ENCODE data around the gene MSL3B.
"Not testable (repeated sequence)": the region's sequence is repeated elsewhere in the genome, so short reads cannot be mapped to it uniquely, and the experiment has no call there.

The MSL3B gene

DNA sequence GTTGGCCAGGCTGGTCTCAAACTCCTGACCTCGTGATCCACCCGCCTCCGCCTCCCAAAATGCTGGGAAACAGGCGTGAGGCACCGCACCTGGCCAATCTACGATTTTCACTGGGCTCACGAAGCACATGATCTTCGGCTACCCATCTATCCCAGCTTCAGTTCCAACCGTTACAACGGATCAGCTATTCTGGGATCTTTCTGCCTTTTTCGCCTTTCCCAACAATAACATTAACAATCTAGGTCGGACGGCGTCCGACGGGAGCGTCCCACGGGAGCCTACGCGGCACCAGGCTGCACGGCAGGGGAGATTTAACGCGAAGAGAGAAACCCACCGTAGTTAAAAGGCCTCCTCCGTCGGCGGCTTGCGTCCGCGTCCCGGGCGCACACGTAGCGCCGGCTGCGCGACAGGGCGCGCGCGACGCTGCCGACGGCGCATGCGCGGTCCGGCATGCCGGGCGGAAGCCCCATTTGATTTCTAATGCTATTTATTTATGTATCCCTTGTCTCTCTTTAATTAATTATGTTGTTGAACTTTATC lies at the start of gene MSL3B:
MSL3B (minus strand) TSS at position 394 of the 540 bp plus-strand sequence.
- peak; percentile 48 for DNase-seq (ENCODE audit: low read depth)

DNA sequence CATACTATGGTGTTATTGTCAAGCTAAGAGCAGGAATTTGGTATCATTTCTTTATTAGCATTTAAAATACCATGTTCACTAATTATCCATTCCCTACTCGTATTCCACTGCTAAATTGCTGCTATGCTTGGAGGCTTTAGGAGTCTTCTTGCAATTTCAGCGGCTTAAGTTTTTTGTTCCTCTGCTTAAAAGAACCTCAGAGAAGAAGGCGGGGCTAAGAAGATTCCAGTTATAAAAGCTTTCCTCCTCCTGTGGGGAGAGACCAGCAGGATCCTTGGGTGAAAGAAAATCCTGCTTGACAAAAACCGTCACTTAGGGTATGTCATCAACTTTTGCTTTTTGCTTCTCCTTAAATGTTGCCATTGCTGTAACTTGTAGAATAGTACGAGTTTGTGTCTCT lies 48.9 kb upstream of the MSL3B start, which contains the start of gene TRPM8:
TRPM8 (plus strand) TSS at position 258 of the 400 bp plus-strand sequence. CDS start 9,165 bp downstream, outside the sequence.
- DNase-seq (ENCODE audit: low read depth), result no peak

DNA sequence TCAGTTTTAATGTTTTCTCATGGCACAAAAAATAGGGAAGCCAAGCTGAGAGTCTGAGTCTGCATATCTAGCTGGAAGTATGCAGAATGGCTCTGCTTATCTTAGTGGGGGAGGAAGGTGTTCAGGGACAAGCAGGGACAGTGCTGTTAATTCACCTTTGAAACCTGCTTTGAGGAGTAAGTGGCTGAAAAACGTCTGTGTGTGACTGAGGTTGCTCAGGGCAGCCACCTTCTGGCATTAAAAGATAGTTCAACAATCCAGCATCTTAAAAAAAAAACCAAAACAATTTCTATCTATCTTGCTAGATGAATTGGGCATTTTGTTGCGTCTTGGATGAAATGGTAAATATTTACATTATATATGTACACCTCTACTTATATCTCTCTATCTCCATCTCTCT lies 46.9 kb upstream of the MSL3B start:
- no peak for DNase-seq (ENCODE audit: low read depth)

DNA sequence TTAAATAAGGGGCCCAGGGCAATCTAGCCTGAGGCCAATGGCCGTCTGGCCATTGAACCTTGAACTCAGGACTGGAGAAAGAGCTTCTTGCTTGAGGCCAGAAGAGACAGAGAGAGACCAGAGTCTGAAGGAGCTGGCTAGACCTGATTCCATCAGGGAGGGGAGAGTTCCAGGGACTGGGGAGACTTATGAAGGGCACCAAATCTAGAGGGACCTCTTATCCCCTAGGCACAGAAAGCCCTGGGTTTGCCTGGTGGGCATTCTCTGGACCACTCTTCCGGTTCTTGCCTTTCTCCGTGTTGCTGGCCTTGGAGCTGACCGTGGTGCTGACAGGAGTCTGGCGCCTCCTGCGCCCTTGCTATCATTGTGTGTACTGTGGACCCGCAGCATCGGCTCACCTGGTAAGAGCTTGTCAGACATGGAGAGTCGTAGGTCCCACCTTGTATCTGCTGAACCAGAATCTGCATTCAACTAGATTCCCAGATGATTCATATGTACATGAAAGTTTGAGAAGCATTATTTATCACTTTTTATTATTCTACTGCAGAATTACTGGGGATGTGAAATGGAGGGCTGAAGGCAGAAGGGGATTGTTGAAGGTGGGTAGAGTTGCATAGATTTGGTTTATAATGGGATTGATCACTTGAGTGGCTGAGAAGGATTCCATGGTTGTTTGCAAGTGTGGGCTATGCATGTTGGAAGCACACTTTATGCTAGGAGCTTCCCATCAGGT lies 44.7 kb upstream of the MSL3B start:
- DNase-seq (ENCODE audit: low read depth), result no peak

DNA sequence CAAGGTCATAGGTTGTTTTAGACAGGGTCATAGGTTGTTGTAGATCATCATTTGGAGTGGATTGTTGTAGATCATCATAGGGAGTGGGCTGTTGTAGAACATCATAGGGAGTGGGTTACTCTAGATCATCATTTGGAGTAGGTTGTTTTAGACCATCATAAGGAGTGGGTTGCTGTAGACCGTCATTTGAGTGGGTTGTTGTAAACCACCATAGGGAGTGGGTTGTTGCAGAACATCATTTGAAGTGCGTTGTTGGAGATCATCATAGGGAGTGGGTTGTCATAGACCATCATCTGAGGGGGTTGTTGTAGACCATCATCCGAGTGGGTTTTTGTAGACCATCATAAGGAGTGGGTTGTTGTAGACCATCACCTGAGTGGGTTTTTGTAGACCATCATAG lies 39.4 kb upstream of the MSL3B start:
- no peak for DNase-seq (ENCODE audit: low read depth)

DNA sequence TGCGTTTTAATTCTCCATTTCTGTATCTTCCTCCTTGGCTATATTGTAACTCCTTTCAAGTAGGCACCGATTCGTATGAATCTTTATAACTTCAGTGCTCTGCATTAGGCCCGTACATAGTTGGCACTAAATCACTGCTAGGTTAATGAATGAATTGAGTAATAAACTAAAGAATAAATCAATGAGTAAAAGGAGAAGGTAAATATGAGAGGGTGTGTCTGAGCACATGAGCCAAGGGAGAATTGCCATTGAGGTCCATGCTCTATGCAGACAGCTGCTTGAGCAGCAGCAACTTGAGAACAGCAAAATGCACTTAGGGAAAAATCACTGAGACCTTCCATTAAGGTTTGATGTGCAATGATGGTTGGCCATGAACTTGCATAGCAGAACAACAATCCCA lies 37.8 kb upstream of the MSL3B start:
- no peak for DNase-seq (ENCODE audit: low read depth)

DNA sequence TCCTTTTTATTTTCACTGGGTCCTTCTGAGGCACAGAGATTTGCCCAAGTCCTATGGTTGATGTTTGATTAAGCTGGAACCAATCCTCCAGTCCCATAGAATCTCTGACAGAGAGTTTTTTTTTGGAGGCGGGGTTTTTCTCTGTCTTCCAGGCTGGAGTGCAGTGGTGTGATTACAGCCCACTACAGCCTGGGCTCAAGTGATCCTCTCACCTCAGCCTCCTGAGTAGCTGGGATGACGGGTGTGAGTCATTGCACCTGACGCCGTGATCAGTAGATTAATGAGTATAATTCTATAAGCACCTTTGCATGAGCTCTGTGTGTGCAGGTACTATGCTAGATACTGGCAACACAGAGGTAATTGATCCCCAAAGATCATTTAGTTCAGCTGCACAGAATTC lies 33.7 kb upstream of the MSL3B start:
- no peak for DNase-seq (ENCODE audit: low read depth)

DNA sequence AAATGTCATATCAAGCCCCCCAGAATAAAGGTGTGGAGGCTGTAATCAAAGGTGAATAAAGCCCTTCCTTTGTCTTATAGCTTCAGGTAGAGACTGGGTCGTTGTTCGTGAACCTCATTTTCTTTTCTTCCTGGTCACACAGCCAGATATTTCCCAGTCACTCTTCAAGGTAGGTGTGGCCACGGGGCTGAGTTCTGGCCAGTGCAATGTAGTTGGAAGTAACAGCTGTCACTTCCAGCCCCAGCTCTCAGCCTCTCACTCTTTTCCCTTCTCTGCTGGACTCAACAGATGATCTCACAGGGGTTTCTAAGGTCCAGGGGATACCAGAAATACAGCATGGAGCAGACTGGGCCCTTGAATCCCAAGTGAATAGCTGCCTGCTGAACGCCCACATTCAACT lies 33.2 kb upstream of the MSL3B start:
- DNase-seq (ENCODE audit: low read depth), result no peak

DNA sequence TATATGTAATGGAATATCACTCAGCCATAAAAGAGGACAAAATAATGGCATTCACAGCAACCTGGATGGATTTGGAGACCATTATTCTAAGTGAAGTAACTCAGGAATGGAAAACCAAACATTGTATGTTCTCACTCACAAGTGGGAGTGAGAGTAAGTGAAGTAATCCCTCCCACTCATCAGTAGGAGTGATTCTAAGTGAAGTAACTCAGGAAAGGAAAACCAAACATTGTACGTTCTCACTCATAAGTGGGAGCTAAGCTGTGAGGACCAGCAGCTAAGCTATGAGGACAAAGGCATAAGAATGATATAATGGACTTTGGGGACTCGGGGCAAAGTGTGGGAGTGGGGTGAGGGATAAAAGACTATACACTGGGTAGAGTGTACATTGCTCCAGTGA lies 28.1 kb upstream of the MSL3B start:
- DNase-seq (ENCODE audit: low read depth), result not testable (repeated sequence)

DNA sequence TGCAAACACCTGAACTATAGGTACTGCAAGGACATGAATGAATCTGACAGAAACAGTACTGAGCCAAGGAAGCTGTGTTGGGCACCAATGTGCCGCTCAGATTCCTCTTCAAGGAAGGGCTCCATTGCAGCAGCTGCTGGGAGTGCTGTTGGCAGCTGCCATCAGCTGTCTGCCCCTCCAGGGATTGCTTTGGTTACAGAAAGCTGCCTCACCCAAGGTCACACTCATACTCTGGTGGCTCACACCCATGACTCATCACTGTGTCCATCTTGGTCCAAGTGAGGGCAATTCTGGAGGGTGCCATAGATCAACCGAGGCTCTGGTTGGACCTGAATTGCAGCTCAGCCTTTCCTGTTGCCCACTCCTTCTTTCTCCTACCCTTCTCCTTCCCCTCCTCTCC lies 24.6 kb upstream of the MSL3B start:
- no peak for DNase-seq (ENCODE audit: low read depth)

DNA sequence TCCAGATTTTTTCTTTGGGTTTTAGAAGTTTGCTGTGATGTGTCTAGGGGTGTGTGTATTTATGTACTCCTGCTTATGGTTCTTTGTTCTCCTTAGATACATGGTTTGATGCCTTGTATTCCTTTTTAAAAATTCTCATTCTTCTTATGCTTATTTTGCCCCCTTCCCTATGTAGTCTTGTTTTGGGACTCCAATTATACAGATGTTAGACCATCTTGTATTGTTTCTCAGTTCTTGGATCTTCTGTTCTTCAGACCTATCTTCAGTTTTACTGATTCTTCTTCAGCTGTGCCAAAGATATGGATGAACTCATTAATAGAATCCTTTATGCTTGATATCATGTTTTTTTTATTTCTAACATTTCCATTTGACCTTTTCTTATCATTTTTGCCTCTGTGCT lies 14.2 kb upstream of the MSL3B start:
- no peak for DNase-seq (ENCODE audit: low read depth)

DNA sequence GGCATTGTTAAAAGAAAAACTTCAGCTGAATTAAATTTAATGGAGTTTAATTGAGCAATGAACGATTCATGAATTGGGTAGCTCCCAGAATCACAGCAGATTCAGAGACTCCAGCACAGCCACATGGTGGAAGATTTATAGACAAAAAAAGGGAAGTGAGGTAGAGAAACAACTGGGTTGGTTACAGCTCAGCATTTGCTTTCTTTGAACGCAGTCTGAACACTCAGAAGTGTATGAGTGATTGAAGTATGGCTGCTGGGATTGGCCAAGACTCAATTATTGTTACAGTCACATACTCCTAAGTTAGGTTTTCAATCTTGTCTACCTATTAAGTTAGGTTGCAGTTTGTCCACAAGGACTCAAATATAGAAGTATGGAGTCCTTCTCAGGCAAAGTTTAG lies 3.9 kb upstream of the MSL3B start:
- not testable (repeated sequence) for DNase-seq (ENCODE audit: low read depth)

DNA sequence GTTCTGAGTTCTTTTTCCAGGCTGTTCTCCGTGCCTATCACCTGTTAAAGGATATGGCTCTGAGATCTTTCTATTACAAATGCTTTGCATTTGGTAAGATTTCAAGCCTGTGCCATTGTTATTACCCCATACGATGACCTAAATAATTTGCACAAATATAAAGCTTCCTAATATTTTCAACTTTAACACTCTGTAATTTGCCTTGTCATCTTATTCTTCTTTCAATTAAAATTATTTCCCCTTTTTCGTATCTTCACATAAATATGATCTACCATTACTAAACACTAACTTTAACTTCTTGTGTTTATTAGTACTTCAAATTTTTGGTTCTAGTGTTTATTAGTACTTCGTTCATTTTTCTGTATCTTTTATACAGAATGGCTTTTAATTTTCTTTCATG lies 3.2 kb upstream of the MSL3B start:
- DNase-seq (ENCODE audit: low read depth), result no peak

DNA sequence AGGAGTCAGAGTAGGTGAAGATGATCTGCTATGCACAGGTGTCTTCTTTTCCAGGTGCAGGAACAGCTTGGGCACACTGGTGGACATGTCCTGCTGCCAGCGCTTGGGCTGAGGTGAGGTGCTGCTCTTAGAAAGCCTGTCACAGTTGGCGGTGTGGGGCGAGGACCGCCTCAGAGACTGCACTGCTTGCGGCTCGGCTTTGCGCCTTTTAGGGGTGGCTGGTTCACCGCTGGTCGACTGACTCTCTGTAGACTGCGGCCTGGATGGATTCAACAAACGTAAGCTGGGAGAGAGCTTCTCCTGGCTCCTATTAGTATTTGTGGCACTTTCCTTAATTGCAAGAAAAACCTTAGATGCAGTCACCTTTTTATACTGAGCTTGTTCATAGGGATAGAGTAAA lies 1.7 kb downstream of the MSL3B start:
- no peak for DNase-seq (ENCODE audit: low read depth)

DNA sequence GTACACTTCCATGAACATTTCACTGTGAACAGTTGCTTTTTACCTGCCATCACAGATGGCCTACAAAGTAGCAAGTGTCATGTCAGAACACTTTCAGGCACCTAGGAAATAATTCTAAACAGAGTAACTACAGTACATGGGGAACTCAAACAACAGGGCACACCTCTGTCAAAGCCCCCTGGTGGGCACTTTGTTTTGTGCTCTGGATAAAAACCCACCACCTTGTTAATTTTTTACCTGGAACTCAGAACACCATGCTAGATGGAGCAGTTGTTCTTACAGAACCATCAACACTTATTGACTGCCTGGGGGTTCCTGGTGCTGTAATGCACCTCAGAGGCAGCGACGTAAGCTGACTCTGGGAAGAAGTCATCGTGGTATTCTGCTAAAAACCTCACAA lies 2.3 kb downstream of the MSL3B start:
- no peak for DNase-seq (ENCODE audit: low read depth)

DNA sequence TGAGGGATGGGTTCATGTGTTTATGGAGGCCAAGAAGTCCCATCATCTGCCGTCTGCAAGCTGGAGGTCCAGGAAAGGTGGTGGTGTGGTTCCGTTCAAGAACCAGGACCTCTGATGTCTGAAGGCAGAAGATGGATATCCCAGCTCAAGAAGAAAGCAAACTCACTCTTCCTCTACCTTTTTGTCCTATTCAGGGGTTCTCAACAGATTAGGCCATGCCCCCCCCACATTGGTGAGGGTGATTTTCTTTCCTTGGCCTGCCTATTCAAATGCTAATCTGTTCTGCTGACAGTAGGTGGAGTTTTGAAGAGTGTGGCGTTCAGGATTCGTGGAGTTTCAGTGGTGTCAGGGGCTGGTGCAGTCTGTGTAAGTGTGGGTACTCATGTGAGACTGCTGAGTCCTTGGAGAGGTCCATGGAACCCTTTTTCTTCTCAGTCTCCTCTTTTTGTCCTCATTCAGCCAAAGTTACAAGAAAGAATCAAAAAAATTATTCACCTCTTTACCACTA lies 5.9 kb downstream of the MSL3B start:
- DNase-seq (ENCODE audit: low read depth), result no peak

DNA sequence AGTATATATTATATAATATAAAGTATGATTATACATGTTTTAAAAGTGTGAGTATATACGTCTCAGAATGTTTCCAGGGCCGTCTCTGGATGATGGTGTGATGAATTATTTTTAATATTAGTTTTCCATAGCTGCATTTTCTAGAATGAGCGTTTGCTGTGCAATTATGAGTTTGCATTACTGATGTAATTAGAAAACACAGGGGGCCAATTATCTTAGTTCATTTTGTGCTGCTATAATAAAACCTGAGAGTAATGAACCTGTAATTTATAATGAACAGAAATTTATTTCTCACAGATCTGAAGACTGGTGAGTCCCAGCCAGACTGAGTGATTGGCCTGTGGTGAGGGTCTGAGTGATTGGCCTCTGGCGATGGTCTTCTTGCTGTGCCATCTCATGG lies 9.9 kb downstream of the MSL3B start:
- no peak for DNase-seq (ENCODE audit: low read depth)

DNA sequence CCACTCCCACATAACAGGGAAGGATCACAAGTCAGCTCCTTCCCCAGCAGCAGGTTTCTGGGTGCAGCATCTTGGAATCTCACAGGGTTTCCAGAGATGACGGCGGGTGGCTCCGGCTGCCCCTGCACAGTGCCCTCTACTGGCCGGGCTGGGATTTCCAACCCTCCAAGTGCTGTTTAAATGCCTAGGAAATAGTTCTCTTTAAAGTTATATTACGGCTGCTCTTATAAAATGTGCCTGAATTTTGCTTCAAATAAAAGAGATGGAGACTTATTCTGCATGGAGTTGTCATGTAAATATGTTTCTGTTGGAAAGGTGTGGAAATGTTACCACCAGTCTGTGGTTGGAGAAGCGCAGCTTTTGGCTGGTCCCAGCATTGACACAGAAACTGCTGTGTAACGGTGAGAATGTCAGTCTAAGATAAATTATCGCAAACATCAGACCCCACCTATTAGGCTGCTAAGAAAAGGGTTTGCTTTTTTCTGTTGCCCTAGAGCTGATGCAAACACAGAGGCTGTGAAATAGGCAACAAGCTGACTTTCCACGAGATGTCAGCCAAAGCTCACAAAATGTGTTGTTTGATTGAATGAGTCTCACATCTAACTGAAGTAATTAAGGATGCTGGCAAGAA lies 10.6 kb downstream of the MSL3B start:
- peak; percentile 26 for DNase-seq (ENCODE audit: low read depth)

DNA sequence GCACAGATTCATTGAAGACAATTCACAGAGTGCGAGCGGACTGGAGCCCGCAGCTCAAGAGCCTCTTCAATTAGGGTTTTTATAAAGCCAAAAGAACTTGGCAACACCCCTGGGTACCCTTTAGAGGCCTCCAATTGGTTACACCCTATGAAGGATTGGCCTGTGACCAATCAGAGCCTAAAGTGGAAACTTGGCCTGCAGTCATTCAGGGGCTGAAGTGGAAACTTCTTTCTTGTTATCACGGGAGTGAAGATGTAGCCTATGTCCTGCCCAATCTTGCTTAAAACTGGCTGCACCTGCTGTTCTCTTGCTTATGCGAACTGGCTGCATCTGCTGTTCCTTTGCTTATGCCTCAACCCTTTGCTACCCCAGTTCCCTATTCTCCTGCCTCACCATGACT lies 12.0 kb downstream of the MSL3B start:
- DNase-seq (ENCODE audit: low read depth), result no peak

DNA sequence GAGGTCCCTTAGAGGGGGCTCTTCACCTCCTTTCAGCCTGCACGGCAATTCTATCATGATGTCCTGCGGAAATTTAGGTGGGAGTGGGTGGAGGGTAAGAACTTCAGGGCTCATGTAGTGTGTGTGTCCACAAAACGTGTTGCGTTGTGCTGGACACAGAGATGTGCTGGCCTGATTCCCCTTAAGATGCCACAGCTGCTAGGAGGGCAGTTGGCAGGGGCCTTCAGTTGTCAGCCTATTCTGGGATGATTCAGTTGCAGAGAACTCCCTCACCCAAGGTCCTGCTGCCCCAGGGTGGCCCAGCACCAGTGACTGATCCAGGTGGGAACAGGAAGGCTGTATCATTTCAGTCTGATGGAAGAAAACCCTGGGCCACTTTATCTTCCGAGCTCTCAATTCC lies 12.8 kb downstream of the MSL3B start:
- no peak for DNase-seq (ENCODE audit: low read depth)

DNA sequence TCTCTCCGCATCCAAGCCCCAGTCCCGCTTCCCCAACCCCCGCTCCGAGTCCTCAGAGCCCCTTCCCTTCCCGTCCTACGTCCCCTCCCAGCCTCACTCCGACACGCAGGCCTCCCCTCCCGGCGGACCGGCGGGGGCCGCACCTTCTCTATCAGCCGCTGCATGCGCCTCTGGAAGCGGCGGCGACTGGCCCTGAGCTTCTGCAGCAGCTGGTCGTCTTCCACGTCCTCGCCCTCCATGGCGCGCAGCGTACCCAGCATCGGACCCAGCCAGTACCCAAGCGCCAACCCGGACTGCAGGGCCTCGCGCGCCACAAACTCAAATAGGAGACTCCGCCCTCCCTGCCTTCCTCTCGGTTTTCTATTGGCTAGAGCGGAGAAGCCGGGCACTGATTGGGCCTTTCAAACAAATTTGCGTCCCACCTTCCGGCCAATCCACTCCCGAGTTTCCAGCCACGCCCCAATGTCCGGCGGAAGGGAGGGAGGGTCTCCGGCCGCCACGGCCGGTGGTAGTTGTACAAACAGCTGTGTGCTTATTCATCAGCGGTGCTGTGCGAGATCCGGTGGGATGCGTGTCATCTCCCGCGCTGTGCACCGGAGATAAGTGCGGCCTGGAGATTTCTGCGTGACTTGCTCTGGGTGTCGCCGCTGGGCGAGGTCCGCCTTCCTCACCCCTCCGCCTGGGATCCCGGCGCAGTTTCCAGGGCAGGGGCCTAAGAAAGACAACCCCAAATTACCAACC lies 13.8 kb downstream of the MSL3B start, which contains the start of gene HJURP:
HJURP (minus strand) TSS at position 295 of the 741 bp plus-strand sequence; CDS start at position 260, 35 bp downstream.
- peak; percentile 87 for DNase-seq (ENCODE audit: low read depth)

DNA sequence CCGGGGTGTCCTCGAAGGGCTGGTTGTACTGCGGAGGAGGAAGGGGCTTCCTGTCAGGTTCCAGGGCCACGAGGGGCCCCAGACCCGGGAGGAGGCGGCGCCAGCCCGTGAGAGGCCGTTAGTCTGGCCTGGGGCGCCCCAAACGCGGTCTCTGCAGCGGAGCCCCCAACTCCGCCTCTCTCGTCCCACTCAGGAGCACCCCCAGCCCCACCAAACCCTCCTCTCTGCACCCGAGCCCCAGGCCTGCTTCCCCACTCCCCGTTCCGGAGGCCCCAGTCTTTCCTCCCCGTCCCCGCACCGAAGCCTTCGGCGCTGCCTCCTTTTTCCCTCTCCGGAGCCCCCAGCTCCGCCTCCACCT lies 14.3 kb downstream of the MSL3B start:
- no peak for DNase-seq (ENCODE audit: low read depth)

DNA sequence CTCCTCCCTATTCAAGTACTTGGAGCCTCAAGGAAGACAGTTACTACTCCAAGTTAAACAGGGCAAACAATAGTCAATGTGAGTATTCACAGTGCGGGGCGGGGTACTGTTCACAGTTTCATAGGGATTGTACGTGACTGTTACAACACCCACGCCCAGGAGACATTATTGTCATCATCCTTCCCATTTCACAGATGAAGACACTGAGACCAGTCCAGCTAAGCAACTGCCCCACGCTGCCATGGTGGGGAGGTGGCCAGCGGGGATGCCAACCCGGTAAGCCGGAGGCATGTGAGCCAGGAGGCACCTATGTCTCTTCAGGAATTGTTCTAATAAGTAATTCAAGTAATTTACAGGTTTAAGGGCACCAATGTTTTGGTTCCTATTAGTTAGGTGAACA lies 14.8 kb downstream of the MSL3B start:
- DNase-seq (ENCODE audit: low read depth), result no peak

All from activated T-cell treated with anti-CD3 and anti-CD28 coated beads for 24 hours (primary cell).